HEK293 (cell line): Measurements from ENCODE around the gene SH3RF3.

Experiments
- BCL11B ChIP-seq: fragments of 450-650 bp; formaldehyde crosslinking; IDR thresholded peaks from 2 replicates; pipeline ENCODE4 v1.5.1; 2016; ENCODE audit warnings: low read depth, missing biosample characterization, missing genetic modification characterization
- TRIM28 ChIP-seq: IDR thresholded peaks from 2 replicates; pipeline ENCODE4 v1.6.1; 2011; ENCODE audit warnings: low read length, control low read depth, borderline replicate concordance
- ZFHX2 ChIP-seq: fragments of 450-650 bp; formaldehyde crosslinking; conservative IDR thresholded peaks from 2 replicates; pipeline ENCODE4 v1.5.1; 2016; ENCODE audit warnings: missing biosample characterization, missing genetic modification characterization
- ZNF223 ChIP-seq: fragments of 450-650 bp; formaldehyde crosslinking; IDR thresholded peaks from 2 replicates; pipeline ENCODE4 v1.5.1; 2016; ENCODE audit warnings: missing biosample characterization, missing genetic modification characterization
- ZNF747 ChIP-seq: fragments of 450-650 bp; formaldehyde crosslinking; IDR thresholded peaks from 2 replicates; pipeline ENCODE4 v1.5.1; 2016; ENCODE audit warnings: missing biosample characterization, missing genetic modification characterization
- ZNF76 ChIP-seq: fragments of 450-650 bp; formaldehyde crosslinking; IDR thresholded peaks from 2 replicates; pipeline ENCODE4; 2016; ENCODE audit warnings: low read depth, missing biosample characterization, missing genetic modification characterization, borderline replicate concordance
- ZSCAN30 ChIP-seq: fragments of 450-650 bp; IDR thresholded peaks from 2 replicates; pipeline ENCODE4 v1.5.1; 2018; ENCODE audit warnings: missing biosample characterization, mild to moderate bottlenecking, missing genetic modification characterization, moderate library complexity
- TF ChIP-seq, protein P1 (sequence below): fragments of 450-650 bp; formaldehyde crosslinking; IDR thresholded peaks from 2 replicates; pipeline ENCODE4 v1.5.1; 2016; ENCODE audit warnings: missing biosample characterization, missing genetic modification characterization
- TF ChIP-seq, protein P2 (sequence below): fragments of 450-650 bp; formaldehyde crosslinking; IDR thresholded peaks from 2 replicates; pipeline ENCODE4 v1.5.1; 2016; ENCODE audit warnings: missing biosample characterization, missing genetic modification characterization
- TF ChIP-seq, protein P3 (sequence below): IDR thresholded peaks from 2 replicates; pipeline ENCODE4 v1.6.1; 2011; ENCODE audit warnings: mild to moderate bottlenecking, low read depth, low read length, borderline replicate concordance

DNA sequence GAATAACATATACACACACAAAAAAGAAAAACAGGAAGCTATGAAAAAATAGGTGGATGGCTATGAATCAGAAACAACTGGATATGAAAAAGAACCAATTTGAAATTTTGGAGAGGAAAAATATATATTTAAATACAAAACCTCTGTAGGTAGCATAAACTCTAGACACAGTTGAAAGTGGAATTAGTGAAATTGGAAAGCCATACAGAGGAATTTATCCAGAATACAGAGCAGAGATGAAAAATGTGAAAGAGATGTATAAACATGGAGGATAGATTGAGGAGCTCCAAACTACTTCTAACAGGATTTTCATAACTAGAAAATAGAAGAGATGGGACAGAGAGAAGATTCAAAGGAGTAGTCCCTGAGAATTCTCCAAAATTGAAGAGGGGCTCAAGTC lies 315.9 kb downstream of the SH3RF3 start:
- TF ChIP-seq, protein P1, sequence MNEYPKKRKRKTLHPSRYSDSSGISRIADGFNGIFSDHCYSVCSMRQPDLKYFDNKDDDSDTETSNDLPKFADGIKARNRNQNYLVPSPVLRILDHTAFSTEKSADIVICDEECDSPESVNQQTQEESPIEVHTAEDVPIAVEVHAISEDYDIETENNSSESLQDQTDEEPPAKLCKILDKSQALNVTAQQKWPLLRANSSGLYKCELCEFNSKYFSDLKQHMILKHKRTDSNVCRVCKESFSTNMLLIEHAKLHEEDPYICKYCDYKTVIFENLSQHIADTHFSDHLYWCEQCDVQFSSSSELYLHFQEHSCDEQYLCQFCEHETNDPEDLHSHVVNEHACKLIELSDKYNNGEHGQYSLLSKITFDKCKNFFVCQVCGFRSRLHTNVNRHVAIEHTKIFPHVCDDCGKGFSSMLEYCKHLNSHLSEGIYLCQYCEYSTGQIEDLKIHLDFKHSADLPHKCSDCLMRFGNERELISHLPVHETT (tag by site-specific recombination), result no peak
- TF ChIP-seq, protein P2, sequence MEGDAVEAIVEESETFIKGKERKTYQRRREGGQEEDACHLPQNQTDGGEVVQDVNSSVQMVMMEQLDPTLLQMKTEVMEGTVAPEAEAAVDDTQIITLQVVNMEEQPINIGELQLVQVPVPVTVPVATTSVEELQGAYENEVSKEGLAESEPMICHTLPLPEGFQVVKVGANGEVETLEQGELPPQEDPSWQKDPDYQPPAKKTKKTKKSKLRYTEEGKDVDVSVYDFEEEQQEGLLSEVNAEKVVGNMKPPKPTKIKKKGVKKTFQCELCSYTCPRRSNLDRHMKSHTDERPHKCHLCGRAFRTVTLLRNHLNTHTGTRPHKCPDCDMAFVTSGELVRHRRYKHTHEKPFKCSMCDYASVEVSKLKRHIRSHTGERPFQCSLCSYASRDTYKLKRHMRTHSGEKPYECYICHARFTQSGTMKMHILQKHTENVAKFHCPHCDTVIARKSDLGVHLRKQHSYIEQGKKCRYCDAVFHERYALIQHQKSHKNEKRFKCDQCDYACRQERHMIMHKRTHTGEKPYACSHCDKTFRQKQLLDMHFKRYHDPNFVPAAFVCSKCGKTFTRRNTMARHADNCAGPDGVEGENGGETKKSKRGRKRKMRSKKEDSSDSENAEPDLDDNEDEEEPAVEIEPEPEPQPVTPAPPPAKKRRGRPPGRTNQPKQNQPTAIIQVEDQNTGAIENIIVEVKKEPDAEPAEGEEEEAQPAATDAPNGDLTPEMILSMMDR (tag by site-specific recombination), result no peak
- TF ChIP-seq TRIM28, result no peak
- TF ChIP-seq, protein P3, sequence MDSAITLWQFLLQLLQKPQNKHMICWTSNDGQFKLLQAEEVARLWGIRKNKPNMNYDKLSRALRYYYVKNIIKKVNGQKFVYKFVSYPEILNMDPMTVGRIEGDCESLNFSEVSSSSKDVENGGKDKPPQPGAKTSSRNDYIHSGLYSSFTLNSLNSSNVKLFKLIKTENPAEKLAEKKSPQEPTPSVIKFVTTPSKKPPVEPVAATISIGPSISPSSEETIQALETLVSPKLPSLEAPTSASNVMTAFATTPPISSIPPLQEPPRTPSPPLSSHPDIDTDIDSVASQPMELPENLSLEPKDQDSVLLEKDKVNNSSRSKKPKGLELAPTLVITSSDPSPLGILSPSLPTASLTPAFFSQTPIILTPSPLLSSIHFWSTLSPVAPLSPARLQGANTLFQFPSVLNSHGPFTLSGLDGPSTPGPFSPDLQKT, result no peak
- TF ChIP-seq ZFHX2 (tag by site-specific recombination), result no peak
- no peak for TF ChIP-seq BCL11B (tag by site-specific recombination)
- no peak for TF ChIP-seq ZNF76 (tag by site-specific recombination)
- no peak for TF ChIP-seq ZNF223 (tag by site-specific recombination)
- no peak for TF ChIP-seq ZSCAN30
- no peak for TF ChIP-seq ZNF747
